ENCODE measurements around the gene NMT1.

DNA sequence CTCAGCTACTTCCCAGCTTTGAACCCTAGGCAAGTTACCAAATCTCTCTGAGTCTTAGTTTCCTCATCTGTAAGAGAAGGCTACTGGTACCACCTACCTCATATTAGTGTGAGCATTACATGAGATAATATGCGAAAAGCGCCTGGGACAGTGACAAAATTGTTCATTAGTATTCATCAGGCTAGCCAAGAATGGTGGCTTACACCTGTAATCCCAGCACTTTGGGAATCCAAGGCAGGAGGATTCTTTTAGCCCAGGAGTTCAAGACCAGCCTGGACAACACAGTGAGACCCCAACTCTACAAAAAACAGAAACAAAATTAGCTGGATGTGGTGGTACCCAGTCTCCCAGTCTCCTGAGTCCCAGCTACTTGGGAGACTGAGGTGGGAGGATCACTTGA, 67.9 kb downstream of the NMT1 start:
- no peak for TF ChIP-seq GATA3 (IDR thresholded peaks at IDR 0.05; ENCODE audit: low read depth, low read length)
- TF ChIP-seq GATA2 (IDR thresholded peaks at IDR 0.05; ENCODE audit: low read depth, low read length) = no peak

All from SH-SY5Y (cell line).